HG03280 (cell line): ENCODE measurements around the gene FATE1.

Source experiments
- ATAC-seq: cut with Tn5 transposase; IDR thresholded peaks from one replicate; pipeline ENCODE4 v1.9.1; 2021; ENCODE audit warnings: mild to moderate bottlenecking, moderate library complexity; ENCODE audit not compliant: unreplicated experiment

The FATE1 gene

DNA sequence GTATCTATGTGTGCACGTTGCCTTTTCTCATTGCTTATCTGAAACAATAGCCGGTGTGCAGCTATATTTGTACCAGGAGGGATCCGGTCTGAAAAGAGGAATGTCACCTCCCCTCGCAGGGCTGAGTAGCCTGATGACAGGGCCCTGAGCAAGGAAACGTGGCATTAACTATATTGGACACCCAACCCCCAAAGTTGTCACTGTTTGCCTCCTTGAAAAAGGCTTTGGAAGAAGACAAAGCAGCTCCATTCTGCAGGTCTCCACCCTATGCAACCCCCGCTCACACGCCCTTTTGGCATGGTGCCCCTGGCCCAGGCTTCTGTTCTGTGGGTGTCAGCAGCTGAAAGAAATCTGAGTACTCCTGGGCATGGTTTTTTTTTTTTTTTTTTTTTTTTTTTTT lies 12.3 kb upstream of the FATE1 start:
- ATAC-seq, result no peak

DNA sequence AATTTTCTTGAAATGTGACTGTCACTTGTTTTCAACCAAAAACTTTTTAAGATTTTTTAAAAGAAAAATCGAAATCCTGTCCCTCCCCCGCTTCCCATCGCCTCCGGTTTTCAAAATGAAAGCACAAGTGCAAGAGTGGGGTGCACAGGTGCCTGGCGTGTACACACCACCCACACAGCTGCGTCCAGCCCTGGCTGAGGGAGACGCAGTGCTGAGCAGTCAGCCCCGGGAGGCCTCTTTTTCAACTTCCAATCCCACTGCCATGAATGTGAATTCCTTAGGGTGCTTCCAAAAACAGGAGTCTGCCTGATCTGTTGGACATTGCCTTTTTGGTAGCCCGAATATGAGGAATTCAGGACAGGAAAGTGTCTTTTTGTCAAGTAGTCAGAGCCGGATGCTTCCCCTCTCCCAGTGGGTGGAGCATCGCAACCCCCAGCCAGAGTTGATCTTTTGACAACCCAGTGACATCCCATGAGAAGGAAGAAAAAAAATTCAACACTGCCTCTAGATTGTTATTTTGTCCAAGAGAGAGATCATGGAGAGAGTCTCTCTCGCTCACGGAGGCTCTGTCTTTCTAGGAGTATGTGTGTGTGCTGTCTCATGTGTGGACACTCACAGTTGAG lies 11.7 kb upstream of the FATE1 start:
- no peak for ATAC-seq

DNA sequence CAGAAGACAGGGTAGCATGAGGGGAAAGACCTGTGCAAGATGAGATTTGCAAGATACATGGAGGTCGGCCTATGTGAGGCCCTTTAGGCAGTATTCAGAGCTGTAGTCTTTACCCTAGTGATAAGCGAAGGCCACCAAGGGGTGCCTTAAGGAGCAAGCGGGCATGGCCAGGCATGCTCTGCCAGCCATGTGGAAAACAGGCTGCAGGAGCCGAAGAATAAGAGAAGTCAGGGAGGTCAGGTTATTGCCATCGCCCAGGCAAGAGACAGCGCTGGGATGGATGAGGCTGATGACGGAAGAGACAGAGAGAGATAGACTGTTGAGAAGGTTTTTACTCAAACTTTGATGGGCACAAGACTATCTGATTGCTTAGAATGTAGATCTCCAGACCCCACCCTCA lies 7.0 kb upstream of the FATE1 start:
- ATAC-seq, result no peak

DNA sequence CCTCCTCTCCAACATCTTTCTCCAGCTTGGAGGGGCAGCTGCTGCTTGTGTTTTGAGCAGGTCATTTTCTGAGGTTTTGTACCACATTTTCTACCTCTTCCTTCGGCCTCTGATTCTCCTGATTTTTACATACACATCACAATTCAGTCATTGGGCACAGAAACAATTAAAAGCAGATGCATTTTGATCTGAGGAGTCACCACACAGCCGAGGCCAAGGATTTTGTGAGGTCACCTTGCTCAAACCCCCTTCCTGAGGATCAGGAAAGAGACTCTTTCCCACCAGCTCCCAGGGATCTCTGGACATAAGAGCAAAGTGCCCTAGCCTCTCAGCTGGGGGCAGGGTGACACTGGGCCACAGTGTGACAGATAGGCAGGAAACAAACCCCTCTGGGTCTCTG lies 5.4 kb upstream of the FATE1 start:
- ATAC-seq, result no peak

DNA sequence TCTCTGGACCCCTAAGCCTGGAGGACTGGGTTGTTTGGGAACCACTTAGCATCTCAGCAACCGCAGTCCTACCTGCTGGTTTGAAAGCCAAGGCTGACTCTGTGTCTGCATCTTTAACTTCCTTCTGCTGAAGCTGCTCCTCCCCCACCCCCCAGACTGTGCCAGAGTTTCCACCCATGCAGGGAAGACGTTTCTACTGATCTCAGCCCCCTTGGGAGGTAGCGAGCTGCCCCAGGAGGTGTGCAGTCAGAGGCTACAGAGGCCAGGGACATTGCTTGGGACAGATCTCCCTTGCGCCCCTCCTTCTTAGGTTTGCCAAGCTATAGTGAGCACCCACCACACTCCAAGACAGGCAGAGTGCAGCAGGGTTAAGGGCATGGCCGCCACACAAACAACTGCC lies 4.7 kb upstream of the FATE1 start:
- ATAC-seq, result no peak

DNA sequence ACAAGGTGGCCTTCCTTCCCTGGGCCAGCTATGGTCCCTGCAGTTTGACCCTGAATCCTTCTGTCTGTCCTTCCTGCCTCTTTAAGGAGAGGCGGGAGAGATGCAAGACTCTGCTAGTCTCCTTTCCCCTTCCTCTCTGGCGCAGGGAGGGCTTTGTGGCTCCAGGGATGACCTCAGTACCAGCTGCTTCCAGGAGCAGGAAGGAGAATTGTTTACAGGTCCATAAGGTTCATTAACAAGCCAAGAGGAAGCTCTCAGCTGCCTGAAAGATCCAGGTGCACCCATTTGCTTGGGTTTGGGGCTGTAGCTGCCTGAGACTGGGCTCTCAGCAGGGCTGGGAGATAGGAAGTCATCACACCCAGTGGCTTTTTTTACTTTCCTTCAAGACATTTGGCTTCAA lies 4.0 kb upstream of the FATE1 start:
- no peak for ATAC-seq

DNA sequence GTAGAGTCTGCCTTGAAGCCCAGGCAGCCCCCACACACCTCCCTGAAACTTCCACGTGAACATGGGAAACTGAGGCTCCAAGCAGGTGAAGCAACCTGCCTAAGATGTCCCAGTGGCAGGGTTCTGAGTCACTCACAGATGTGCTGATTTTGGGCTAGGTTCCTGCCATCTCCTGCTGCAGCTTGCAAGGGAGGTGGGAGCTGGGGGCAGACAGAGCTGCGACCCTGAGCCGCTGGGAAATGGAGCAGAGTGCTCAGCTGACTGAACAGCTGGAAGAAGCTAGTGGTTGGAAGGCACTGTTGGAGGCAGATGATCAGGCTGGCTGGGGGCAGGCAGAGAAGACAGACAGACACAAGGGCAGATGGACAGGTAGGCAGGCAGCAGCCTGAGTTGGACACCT lies 3.6 kb upstream of the FATE1 start:
- ATAC-seq, result no peak

DNA sequence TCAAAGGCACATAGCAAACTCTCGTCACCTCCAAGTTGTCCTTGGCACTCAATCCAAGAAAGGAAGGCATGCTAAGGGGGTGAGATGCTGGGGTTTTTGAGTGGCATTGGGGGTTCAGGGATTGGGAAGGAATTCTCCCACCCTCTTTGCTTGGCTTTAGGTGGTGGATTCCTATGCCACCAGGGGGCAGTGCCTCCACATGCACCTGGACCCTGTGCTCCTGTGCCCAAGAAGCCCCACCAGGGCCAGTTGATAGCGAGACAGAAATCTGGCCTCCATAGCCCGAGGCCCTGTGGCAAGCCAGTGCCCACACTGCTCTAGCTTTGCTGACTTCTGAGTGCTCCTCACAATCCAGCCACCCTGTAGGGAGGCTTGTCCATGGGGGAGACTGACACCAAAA lies 2.0 kb upstream of the FATE1 start:
- ATAC-seq, result no peak

DNA sequence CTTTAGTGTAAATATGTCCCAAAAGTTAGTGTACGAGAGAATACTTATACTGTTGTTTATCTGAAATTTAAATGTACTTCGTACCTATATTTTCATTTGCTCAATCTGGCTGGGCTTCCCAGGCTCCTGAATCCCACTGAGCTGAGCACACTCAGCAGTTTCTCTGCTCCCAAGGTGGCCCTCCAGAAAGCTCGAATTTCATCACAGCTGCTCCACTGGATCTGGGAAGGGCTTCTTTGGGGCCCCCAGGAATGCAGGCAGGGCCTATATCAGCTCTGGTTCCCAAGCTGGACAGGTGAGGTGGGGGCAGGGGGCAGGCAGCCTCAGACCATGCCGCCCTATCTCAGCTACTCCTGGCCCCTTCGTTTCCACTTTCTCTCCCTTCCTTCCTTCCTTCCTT lies 1.5 kb upstream of the FATE1 start:
- ATAC-seq, result no peak

DNA sequence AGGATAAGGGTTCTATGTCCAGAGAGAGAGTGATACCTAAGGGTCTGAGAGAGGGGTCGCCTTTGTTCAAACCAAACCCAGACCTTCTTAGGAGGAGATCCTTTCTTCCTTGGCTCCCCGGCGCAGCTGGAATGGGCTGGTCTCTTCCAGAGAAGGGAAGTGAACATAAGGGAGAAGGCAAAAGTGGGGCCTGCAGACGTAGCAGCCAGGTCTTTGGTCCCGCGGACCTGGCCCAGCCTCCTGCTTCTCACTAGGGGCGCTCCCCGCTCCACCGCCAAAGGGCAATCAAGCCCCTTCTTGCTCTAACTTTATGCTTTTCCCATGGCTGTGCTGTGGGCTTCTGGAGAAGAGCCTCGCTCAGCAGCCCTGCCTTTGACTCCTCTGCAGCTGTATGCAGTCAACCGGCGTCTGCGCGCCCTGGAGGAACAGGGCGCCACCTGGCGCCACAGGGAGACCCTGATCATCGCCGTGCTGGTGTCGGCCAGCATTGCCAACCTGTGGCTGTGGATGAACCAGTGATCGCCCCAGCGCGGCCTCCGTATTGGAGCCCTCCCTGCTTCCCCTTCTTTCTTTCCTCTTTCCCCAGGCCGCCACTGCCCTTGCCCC lies 6.5 kb downstream of the FATE1 start:
- no peak for ATAC-seq

DNA sequence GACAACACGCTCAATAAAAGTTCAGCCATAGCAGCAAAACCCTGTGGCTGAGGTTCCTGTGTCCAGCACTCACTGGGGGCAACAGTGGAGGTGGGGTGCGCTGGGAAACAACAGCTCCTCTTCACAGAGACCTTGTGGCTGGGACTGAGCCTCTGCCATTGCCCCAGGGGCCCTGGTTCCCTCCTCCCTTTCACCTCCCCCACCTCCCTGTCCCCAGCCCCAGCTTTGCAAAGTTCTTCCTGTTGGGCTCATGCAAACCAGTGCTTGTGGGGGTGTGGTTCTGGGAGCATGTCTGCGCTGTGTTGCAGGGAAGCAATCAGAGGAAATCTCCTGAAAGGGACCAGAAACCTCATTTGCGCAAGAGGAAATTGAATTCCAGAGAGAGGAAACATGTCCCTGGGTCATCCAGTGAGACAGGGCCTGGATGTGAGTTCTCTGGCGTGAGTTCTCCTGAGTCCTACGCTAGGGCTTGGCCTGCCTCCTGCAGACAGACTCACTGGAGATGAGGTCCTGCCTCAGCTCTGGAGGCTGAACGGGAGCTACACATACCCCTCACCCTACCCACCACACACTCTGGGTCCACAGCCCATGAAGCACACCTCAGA lies 7.4 kb downstream of the FATE1 start:
- ATAC-seq, result no peak

DNA sequence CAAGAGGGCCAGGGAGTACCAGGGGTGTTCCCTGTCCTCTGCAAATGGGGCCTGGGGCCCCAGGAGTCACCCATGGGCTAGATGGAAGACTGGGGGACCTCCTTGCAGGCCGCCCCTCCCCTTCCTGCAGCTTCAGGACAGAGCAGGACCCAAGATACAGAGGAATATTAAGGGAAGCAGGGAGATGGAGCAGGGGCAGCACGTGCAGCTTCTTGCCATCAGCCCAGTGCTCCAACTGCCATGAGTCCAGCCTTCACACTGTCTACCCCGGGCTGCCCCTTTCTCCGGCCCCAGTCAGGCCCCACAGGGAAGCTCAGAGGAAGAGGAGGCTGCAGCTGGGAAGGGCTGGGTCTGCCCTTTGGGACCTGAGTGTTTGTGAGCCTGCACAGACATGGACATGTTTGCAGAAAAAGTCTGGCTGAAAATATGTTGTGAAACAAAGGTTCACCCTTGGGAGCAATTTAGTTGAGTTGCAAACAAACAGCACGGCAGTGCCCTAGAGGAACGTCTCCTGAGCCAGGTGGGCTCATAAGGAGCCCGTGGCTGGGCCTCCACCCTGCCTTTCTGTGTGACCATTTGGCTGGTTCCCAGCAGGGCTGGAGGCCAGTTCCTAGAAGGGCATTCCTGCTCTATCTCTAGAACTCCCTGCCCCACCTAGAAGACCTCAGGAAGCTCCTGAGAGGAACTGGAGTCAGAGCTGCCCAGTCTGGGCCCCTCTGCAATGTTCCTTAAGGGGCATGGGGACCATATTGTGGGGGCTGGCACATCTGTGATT lies 8.9 kb downstream of the FATE1 start:
- ATAC-seq, result no peak

DNA sequence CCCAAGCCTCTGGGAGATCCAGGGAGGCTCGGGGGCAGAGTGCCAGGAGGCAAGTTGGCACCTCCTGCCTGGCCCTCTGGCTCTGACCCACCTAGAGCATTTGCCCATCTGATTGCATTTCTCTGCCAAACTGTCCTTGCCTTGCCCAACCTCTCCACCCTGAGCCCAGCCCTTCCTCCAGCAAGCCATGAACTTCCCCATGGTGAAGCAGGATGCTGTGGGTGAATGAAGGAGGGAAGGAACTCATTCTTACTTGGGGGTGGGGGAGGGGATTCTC lies 9.4 kb downstream of the FATE1 start:
- no peak for ATAC-seq

DNA sequence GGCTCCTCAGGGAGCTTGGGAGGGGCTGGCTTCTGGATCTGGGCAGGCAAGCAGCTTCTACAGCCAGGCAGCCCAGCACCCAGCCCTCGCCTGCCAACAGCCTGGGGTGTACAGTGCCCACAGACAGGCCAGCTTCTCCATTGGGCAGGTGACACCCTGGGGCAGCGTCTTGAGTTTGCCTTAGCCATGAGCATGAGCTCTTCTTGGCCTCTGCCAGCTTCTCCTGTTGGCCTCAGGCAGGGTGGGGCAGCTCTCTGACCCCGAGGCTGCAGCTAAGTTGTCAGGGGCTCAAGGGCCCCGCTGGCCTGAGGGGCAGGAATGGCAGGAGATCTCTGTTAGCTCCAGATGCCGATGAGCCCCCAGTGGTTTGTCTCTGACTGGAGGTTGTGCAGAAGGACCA lies 10.9 kb downstream of the FATE1 start:
- ATAC-seq, result no peak

DNA sequence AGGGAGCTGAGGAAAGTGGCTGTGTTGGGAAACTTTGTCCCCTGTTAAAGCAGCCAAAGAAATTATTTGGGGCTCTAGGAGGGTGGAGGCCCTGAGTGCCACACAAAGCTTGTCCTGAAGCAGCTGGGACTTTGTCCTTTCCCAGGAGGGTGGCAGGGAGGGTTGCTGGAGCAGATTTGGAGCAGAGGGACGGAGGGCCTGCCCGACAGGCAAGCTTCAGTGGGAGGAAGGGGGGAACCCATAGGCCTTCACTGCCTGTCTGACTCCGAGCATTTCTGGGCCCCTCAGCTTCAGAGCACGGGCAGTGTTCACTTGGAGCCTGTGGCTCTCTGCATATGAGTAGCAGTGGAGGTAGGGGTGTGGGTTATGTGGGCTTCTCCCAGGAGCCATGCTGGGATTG lies 11.5 kb downstream of the FATE1 start:
- ATAC-seq, result no peak

DNA sequence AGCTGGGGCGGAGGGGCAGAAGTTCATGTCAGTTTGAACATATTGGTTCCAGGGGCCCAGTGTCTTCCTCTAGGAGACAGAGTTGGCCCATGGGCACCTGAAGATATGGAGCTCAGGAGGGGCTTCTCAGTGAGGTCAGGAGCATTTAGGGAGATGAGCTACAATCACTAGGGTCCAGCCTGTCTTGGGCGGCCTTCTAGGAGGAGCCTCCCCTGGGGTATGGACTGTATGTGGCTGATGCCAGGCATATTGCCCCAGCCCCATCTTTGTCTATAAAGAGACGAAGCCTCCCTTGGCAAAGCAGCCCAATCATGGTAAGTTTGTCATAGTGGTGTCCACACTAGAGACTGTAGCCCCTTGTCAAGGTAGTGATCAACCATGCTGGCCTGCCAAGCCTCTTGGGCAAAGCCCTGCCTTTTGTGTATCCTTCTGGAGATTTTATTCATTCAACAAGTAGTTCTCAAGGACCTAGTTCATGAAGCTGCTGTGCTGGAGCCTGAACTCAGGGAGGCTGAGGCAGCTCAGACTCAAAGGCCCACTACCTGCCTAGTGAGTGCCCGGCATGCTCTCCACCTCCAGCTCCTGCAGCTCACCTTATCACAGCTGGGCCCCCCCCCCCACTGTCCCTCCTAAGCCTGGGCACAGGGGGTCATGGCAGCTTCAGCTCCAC lies 13.4 kb downstream of the FATE1 start:
- ATAC-seq, result no peak

DNA sequence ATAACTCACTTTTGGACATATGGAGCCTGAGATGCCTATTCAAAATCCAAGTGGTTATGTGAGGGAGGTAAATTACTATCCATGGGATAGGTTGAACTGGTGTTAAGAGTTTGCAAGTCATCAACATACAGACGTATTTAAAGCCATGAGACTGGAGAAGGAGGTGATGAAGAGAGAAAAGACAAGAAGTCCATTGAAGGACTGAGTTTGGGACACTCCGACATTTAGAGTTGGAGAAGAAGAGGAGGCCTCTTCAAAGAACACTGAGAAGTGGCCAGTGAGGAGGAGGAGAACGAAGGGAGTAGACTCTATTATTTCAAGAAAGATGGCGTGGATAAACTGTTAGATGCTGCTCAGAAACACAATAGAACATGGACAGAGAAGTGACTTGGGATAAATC lies 18.6 kb downstream of the FATE1 start, which contains the start of gene CNGA2:
Gene CNGA2 (plus strand): TSS at position 301 of the 400 bp plus-strand sequence. CDS start 3,738 bp downstream, outside the sequence.
- ATAC-seq, result no peak

DNA sequence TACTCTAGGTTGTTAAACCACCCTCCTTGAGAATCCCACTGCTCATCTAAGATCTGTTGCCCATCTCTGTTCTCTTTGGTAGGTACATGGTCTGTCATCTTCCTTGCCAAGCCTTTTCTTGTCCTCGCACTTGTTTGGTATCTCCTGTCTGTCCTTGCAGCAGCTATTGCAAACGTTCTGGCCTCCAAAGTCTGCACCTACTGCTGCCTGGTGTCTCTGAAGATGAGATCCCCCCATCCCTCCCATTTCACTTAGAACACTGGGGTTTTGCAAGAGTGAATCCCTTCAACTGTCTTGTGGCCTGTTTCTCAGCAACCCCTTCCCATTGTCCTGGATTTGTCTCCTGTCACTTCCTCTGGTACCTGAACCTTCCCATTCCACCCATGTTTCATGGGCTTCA lies 19.4 kb downstream of the FATE1 start:
- ATAC-seq, result no peak

DNA sequence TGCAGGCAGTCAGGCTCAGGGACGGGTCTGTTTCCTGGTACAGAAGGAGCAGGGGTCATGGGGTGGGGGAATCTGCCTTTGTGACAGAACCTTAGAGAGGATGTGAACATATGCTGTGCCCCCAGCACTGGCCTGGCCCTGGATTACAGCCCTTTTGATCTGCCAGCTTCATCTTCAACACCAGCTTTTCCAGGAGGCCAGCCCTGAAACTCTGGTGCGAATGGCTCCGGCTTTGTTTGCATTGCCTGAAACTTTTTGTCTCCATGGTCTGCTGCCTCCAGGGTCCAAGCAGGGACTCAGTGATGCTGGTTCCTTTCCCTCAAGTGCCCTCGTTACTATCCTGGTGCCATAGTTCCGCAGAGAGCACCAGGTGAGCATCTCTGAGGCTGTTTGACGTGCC lies 20.9 kb downstream of the FATE1 start:
- no peak for ATAC-seq

DNA sequence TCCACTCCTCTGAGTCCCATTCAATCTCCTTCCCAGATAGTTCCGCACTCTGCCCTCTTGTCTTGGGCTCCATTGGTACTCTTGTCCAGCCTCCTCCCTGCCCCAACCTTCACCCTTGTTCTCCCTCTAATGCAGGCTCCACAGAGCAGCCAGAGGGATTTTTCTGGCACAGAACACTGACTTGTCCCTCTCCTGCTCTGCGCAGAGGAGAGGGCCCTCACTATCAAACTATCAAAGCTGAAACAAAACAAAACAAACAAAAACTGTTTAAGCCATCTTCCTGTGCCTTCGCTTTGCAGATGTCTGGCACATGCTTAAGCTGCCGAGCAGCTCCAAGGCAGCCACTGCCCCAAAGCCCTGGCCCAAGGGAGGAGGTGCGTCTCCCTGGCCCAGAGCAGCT lies 21.7 kb downstream of the FATE1 start:
- no peak for ATAC-seq

DNA sequence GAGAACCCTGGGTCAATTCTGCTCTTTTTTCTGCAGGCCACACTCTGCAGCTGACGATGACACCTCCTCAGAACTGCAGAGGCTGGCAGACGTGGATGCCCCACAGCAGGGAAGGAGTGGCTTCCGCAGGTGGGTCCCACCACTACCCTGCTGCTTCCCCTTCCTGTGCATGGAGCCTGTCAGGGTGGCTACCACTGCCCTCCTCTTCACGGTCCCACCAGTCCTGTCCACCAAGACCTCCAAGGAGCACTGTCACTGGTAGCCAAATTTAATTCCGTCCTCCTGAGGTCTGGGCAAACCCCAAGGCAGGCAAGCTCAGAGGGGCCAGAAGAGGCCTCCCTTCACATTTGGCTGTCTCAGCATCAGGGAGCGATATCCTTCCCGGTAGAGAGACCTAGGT lies 22.9 kb downstream of the FATE1 start:
- ATAC-seq, result no peak

DNA sequence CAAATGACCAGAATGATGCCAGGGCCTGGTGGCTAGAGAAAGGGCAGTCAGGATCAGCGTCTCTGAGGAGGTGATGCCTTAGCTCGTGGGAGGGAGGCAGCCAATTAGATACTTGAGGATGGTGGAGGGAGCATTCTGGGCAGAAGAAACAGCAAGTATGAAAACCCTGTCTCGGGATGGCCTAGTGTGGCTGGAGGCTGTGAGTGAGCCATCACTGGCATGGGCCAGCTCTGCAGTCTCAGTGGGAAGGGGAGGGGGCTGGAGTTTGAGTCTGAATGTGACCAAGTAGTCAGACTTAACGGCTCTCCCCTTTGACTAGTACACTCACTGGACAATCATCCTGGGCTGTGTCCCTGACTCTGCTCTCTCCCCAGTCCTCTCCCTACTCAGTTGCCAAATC lies 25.8 kb downstream of the FATE1 start:
- ATAC-seq, result no peak
